ENCODE data around the gene ZNF117. TPM values are rescaled to one million over a fixed set of nuclear protein-coding genes. Genes with fewer than 3 reads are reported as not detected.
"Not testable (repeated sequence)": the region's sequence is repeated elsewhere in the genome, so short reads cannot be mapped to it uniquely, and the experiment has no call there.

The ZNF117 gene
- total RNA-seq, 1 experiment from 2014 or later, result 7.2 TPM

DNA sequence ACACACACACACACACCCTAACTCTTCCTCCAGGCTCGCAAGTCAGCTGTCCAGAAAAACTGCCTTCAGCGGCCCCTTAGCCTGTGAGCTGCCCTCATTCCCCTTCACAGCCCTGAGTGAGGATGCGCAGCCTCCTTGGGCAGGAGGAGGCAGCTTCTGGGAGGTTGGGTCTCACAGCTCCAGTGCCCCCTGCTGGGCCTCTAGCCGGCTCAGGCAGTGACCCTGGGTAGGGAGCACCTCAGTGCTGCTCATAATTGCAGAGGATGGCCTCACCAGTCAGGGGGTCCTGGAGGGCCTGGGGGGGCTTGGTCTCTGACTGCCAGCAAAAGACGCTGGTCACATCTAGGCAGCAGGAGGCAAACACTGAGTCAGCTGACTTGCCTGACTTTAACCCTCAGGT, 44.1 kb downstream of the ZNF117 start:
- Histone ChIP-seq H3K27me3 (replicated peaks; ENCODE audit: control insufficient read depth, insufficient read depth, low read length) (no peaks in the 10 kb centered on the region), H3K9me3 (no peaks in the 10 kb centered on the region), H3K4me3 (ENCODE audit: low read depth, low read length) (no peak overlapping the region), H3K4me1 (no peaks in the 10 kb centered on the region), H3K36me3 (ENCODE audit: control insufficient read depth, insufficient read depth, low read length) (no peaks in the 10 kb centered on the region)
- intact Hi-C loops (cut with micrococcal nuclease; ENCODE audit: unreplicated experiment), result no loop called here
- CTCF ChIA-PET, result interaction anchor here (0.5 kb wide), 1 partner anchor 400 kb away, joined by 3 read pairs; no protein-coding TSS in a partner anchor
- Mint-ChIP-seq H3K36me3 (ENCODE audit: insufficient read depth, unreplicated experiment) (no peaks in the 10 kb centered on the region), H3K4me3 (ENCODE audit: unreplicated experiment) (no peak overlapping the region), H3K4me1 (ENCODE audit: low read depth, unreplicated experiment) (no peaks in the 10 kb centered on the region), H3K27me3 (ENCODE audit: insufficient read depth, unreplicated experiment) (no peaks in the 10 kb centered on the region), H3K27ac (ENCODE audit: unreplicated experiment) (no peak overlapping the region), H3K9me3 (ENCODE audit: unreplicated experiment) (peaks cover 17% of the 10 kb centered on the region)
- TF ChIP-seq, protein P1, sequence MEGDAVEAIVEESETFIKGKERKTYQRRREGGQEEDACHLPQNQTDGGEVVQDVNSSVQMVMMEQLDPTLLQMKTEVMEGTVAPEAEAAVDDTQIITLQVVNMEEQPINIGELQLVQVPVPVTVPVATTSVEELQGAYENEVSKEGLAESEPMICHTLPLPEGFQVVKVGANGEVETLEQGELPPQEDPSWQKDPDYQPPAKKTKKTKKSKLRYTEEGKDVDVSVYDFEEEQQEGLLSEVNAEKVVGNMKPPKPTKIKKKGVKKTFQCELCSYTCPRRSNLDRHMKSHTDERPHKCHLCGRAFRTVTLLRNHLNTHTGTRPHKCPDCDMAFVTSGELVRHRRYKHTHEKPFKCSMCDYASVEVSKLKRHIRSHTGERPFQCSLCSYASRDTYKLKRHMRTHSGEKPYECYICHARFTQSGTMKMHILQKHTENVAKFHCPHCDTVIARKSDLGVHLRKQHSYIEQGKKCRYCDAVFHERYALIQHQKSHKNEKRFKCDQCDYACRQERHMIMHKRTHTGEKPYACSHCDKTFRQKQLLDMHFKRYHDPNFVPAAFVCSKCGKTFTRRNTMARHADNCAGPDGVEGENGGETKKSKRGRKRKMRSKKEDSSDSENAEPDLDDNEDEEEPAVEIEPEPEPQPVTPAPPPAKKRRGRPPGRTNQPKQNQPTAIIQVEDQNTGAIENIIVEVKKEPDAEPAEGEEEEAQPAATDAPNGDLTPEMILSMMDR (IDR thresholded peaks at IDR 0.05; ENCODE audit: insufficient read depth in 1 of 2, low read depth in 1 of 2, low read length in 1 of 2, severe bottlenecking in 1 of 2, unreplicated experiment in 1 of 2), result no peak
- DNase-seq, result no peak
- POLR2A ChIA-PET, result no interaction called here
- BruUV-seq (replicated peaks), result no TSS peak

DNA sequence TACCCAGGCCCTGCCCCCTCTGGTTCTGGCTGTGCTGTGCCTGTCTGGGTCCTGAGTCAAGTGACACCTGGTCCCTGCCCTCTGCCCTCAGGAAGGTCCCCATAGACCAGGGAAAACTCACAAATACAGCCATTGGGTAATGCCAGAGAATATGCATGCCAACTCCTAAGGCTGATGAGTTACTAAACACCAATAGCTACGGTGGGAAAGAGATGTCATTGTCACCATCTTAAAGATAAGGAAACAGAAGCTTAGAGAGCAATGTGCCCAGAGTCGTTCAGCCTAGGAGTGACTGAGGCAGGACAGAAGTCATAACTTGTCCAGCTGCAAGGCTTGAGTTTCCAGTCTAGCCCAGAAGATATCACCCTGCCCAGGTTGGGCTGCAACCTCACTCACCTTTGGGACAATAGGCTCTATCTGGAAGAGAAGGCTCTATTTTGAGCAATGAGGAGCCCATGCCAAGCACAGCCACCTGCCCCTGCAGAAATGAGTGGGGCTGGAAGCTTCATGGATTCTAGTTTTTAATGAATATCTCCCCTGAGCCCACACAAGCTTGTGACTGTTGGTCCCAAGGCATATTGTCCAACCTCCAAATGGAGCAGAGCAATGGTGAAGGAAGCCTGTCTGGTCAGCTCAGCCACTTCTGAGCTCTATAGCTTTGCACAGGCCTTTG, 45.2 kb downstream of the ZNF117 start:
- DNase-seq, result no peak
- CTCF ChIA-PET, result no interaction called here
- intact Hi-C loops (cut with micrococcal nuclease; ENCODE audit: unreplicated experiment), result no loop called here
- TF ChIP-seq, protein P1 (IDR thresholded peaks at IDR 0.05; ENCODE audit: insufficient read depth in 1 of 2, low read depth in 1 of 2, low read length in 1 of 2, severe bottlenecking in 1 of 2, unreplicated experiment in 1 of 2), result no peak
- Mint-ChIP-seq H3K27me3 (ENCODE audit: insufficient read depth, unreplicated experiment) (no peaks in the 10 kb centered on the region), H3K4me3 (ENCODE audit: unreplicated experiment) (no peak overlapping the region), H3K36me3 (ENCODE audit: insufficient read depth, unreplicated experiment) (no peaks in the 10 kb centered on the region), H3K9me3 (ENCODE audit: unreplicated experiment) (peaks cover 17% of the 10 kb centered on the region), H3K4me1 (ENCODE audit: low read depth, unreplicated experiment) (no peaks in the 10 kb centered on the region), H3K27ac (ENCODE audit: unreplicated experiment) (no peak overlapping the region)
- H3K4me3 ChIP-seq (ENCODE audit: low read depth, low read length), result no peak overlapping the region
- no peaks in the 10 kb centered on the region for H3K36me3 ChIP-seq (ENCODE audit: control insufficient read depth, insufficient read depth, low read length)
- BruUV-seq (replicated peaks), result no TSS peak
- H3K4me1 ChIP-seq, result no peaks in the 10 kb centered on the region
- no peaks in the 10 kb centered on the region for H3K27me3 ChIP-seq (replicated peaks; ENCODE audit: control insufficient read depth, insufficient read depth, low read length)
- POLR2A ChIA-PET, result no interaction called here
- H3K9me3 ChIP-seq, result no peaks in the 10 kb centered on the region

DNA sequence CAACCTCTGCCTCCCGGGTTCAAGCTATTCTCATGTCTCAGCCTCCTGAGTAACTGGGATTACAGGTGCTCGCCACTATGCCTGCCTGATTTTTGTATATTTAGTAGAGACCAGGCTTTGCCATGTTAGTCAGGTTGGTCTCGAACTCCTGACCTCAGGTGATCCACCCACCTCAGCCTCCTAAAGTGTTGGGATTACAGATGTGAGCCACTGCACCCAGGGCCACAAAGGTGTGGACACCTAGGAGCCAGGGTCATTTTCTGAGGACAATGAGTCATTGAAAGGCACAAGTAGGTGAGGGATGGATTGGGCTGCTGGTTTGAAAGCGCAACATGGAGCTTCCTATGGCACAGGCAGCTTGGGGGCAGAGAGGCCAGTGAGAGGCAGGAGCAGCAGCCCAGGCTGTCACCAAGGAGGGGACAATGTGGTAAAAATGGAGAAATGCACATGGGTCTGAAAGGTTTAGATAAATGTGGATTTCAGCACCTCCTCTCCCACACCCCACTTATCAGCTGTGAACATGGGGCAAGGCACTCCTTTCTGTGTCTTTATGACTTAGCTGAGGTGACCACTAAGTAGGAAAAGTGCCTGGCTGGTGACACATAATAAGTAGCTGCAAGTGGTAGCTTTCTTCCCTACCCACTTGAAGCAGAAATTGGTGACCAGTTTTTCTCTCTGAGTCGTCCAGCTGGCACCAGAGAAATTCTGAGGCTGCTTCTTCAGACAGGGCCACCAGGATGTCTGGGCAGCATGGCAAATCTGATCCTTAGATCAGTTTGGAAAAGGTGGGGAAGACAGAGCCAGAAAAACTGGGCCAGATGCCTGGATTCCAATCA, 46.0 kb downstream of the ZNF117 start:
- H3K27me3 ChIP-seq (replicated peaks; ENCODE audit: control insufficient read depth, insufficient read depth, low read length); DNase-seq; CTCF ChIA-PET; H3K4me3 Mint-ChIP-seq (ENCODE audit: unreplicated experiment); H3K4me1 ChIP-seq; H3K36me3 Mint-ChIP-seq (ENCODE audit: insufficient read depth, unreplicated experiment); H3K4me3 ChIP-seq (ENCODE audit: low read depth, low read length); H3K36me3 ChIP-seq (ENCODE audit: control insufficient read depth, insufficient read depth, low read length); POLR2A ChIA-PET; H3K9me3 ChIP-seq; intact Hi-C loops (cut with micrococcal nuclease; ENCODE audit: unreplicated experiment); H3K4me1 Mint-ChIP-seq (ENCODE audit: low read depth, unreplicated experiment); BruUV-seq (replicated peaks); H3K27ac Mint-ChIP-seq (ENCODE audit: unreplicated experiment); H3K27me3 Mint-ChIP-seq (ENCODE audit: insufficient read depth, unreplicated experiment): not testable (repeated sequence)
- peaks cover 13% of the 10 kb centered on the region for H3K9me3 Mint-ChIP-seq (ENCODE audit: unreplicated experiment)

DNA sequence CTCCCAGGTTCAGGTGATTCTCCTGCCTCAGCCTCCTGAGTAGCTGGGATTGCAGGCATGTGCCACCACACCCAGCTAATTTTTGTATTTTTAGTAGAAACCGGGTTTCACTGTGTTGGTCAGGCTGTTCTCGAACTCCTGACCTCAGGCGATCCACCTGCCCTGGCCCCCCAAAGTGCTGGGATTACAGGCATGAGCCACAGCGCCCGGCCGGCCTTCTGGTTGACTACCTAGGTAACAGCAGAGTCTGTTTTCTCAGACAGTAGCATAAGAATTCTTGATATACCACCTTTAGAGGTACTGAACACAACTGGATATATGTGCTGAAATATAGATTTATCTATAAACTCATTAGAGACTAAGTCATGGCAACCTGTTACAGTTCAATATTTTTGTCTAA, 50.8 kb downstream of the ZNF117 start:
- H3K36me3 Mint-ChIP-seq (ENCODE audit: insufficient read depth, unreplicated experiment); H3K4me1 ChIP-seq; H3K36me3 ChIP-seq (ENCODE audit: control insufficient read depth, insufficient read depth, low read length); H3K4me1 Mint-ChIP-seq (ENCODE audit: low read depth, unreplicated experiment); H3K27me3 Mint-ChIP-seq (ENCODE audit: insufficient read depth, unreplicated experiment); H3K9me3 Mint-ChIP-seq (ENCODE audit: unreplicated experiment); H3K4me3 Mint-ChIP-seq (ENCODE audit: unreplicated experiment); H3K27ac Mint-ChIP-seq (ENCODE audit: unreplicated experiment); H3K4me3 ChIP-seq (ENCODE audit: low read depth, low read length); H3K27me3 ChIP-seq (replicated peaks; ENCODE audit: control insufficient read depth, insufficient read depth, low read length); BruUV-seq (replicated peaks); intact Hi-C loops (cut with micrococcal nuclease; ENCODE audit: unreplicated experiment); DNase-seq; POLR2A ChIA-PET; H3K9me3 ChIP-seq; CTCF ChIA-PET: not testable (repeated sequence)

Data from Caco-2 (cell line).